Mesendoderm (in vitro differentiated cells): ENCODE measurements around the gene ITPR3. TPM values are rescaled to one million over a fixed set of nuclear protein-coding genes. Genes with fewer than 3 reads are reported as not detected.

Experiments used
- DNase-seq: peaks from one replicate; pipeline ENCODE4 v3.0.0; 2013
- H2AK5ac ChIP-seq: 2 replicates; pipeline ENCODE4 v1.6.1; 2013; ENCODE audit warnings: low read length, inconsistent platforms
- H2BK120ac ChIP-seq: 2 replicates; pipeline ENCODE4 v1.6.1; 2013; ENCODE audit warnings: low read depth, mild to moderate bottlenecking, low read length, moderate library complexity, mixed read lengths
- H2BK15ac ChIP-seq: replicated peaks from 2 replicates; pipeline ENCODE4 v1.6.1; 2013; ENCODE audit warnings: low read depth, mild to moderate bottlenecking, moderate library complexity
- H2BK5ac ChIP-seq: 2 replicates; pipeline ENCODE4 v1.6.1; 2013; ENCODE audit warnings: low read length, inconsistent platforms
- H3K18ac ChIP-seq: 2 replicates; pipeline ENCODE4 v1.6.1; 2013; ENCODE audit warnings: mild to moderate bottlenecking, low read length, mixed read lengths
- H3K23ac ChIP-seq: one replicate; pipeline ENCODE4 v1.6.1; 2013; ENCODE audit warnings: low read length
- H3K27ac ChIP-seq: 2 replicates; pipeline ENCODE4 v1.5.1; 2013; ENCODE audit warnings: low read depth, mild to moderate bottlenecking, inconsistent platforms, low read length, moderate library complexity
- H3K27me3 ChIP-seq: 2 replicates; pipeline ENCODE4 v1.6.1; 2013; ENCODE audit warnings: low read length, control low read depth, mild to moderate bottlenecking, inconsistent platforms; ENCODE audit not compliant: insufficient read depth, poor library complexity
- H3K36me3 ChIP-seq: 2 replicates; pipeline ENCODE4 v1.6.1; 2013; ENCODE audit warnings: low read length, inconsistent platforms; ENCODE audit not compliant: control insufficient read depth, insufficient read depth
- H3K4ac ChIP-seq: one replicate; pipeline ENCODE4 v1.6.1; 2013; ENCODE audit warnings: low read depth, mild to moderate bottlenecking, low read length, moderate library complexity
- H3K4me1 ChIP-seq: 2 replicates; pipeline ENCODE4 v1.6.1; 2013; ENCODE audit warnings: low read depth, low read length, inconsistent platforms; ENCODE audit not compliant: control insufficient read depth
- H3K4me2 ChIP-seq: 2 replicates; pipeline ENCODE4 v1.6.1; 2013; ENCODE audit warnings: low read length
- H3K4me3 ChIP-seq: 2 replicates; pipeline ENCODE4 v1.5.1; 2013; ENCODE audit warnings: mild to moderate bottlenecking, low read length
- H3K56ac ChIP-seq: one replicate; pipeline ENCODE4 v1.6.1; 2013; ENCODE audit warnings: low read length
- H3K79me1 ChIP-seq: 2 replicates; pipeline ENCODE4 v1.6.1; 2013; ENCODE audit warnings: low read length, inconsistent platforms
- H3K79me2 ChIP-seq: 2 replicates; pipeline ENCODE4 v1.6.1; 2013; ENCODE audit warnings: mild to moderate bottlenecking, low read length; ENCODE audit not compliant: control insufficient read depth, insufficient read depth
- H3K9ac ChIP-seq: 2 replicates; pipeline ENCODE4 v1.6.1; 2013; ENCODE audit warnings: low read length, inconsistent platforms
- H4K5ac ChIP-seq: one replicate; pipeline ENCODE4 v1.6.1; 2013; ENCODE audit warnings: low read length
- H4K8ac ChIP-seq: one replicate; pipeline ENCODE4 v1.6.1; 2013; ENCODE audit warnings: low read depth, mild to moderate bottlenecking, control low read depth, low read length, moderate library complexity
- WGBS: extraction: QIAGEN DNeasy Blood & Tissue Kit; methylation state at CpG from one replicate; pipeline ENCODE4 v1.1.7; 2013; ENCODE audit warnings: low lambda C conversion rate, missing lambda C conversion rate; ENCODE audit not compliant: insufficient coverage; ENCODE audit errors: extremely low coverage; 5-methylcytosine and 5-hydroxymethylcytosine counted together
- small RNA-seq: library from polyadenylated mRNA; stranded (forward); fragments of <200 nt; extraction: miRNeasy Mini kit (QIAGEN cat#:217004); gene quantifications from one replicate; pipeline ENCODE3, GENCODE V24; 2013; ENCODE audit not compliant: insufficient read depth

ITPR3 gene

DNA sequence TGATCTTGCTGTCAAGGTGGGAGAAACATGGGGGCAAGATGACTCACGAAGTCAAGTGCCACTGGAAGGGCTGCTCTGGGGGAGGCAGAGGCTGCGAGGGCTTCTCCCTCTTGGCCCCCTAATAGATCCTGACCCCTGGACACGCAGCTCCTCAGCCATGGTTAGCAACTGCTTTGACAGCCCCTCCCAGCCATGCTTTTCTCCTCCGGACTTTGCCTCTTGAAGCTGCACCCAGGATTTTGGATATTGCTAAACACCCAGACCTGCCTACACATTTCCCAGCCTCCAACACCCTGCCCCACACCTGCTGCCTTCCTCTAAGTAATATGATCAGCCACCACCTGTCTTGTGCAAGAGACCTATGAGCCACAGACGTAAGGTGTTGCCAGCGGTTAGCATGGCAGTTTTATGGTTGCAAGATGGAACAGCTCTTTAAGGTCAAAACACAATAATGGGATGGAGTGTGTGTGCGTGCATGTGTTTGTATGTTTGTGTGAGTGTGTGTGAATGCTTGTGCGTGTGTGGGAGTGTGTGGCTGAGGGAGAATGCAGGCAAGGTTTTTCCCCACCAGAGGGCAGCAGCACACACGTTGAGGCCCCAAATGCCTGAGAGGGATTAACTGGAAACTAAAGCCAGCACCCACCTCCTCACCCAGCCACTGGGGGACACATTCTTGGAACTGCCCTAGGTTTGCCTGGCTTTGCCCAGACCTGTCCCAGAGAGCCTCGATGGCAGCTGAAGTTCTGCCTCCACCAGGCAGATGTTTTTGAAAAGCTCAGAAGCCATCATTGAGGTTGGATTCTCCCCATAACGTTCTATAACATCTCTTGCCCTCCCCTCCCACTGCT lies 123.1 kb downstream of the ITPR3 start:
- Histone ChIP-seq H3K23ac (no peak overlapping the region), H3K18ac (peak overlapping the region; percentile 7), H2BK120ac (no peak overlapping the region), H3K36me3 (no peaks in the 10 kb centered on the region), H3K79me1 (no peaks in the 10 kb centered on the region), H2BK5ac (no peak overlapping the region), H4K5ac (no peak overlapping the region), H3K56ac (peak overlapping the region; percentile 56), H3K27ac (no peak overlapping the region), H4K8ac (no peak overlapping the region), H2BK15ac (no peak overlapping the region), H3K27me3 (no peaks in the 10 kb centered on the region), H3K79me2 (no peaks in the 10 kb centered on the region), H3K4me1 (peaks cover 8% of the 10 kb centered on the region), H2AK5ac (no peak overlapping the region), H3K4me3 (no peak overlapping the region), H3K4me2 (no peak overlapping the region), H3K9ac (no peak overlapping the region), H3K4ac (peak overlapping the region; percentile 21)
- DNase-seq = peak; percentile 82
- WGBS = no CpG with 5 or more reads among the region's 11 CpGs

DNA sequence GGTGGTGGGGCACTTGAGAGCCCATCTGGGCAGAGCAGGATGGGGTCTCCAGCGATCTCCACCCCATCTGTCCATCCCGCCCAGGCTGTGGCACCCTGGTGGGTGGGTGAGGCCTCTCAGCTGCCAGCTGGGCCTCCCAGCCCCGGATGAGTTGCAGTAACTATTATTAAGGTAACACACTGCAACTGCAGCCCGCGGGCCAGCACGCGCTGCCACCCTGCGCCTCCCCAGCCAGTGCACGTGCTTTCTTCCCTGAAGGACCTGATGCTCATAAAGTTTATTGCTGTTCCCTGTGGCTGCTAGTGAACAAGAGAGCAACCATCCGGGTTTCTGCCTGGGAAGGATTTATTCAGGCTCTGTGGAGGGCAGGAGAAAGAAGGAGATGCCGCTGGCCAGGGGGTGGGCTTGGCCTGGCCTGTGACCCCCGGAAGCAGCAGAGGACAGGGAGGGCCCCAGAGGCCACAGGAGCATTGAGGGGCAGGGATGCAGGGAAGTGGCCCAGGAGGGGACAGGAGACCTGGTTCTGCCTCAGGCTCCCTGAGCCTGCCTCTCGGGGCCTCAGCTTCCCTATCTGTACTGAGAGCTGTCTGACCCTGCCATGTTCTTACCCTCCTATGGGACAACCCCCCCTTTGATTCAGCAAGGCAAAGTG lies 123.9 kb downstream of the ITPR3 start:
- H4K5ac ChIP-seq = no peak overlapping the region
- H2AK5ac ChIP-seq = no peak overlapping the region
- H3K18ac ChIP-seq = peak overlapping the region; percentile 7
- H3K4me1 ChIP-seq = peaks cover 8% of the 10 kb centered on the region
- H3K27ac ChIP-seq = no peak overlapping the region
- peak overlapping the region; percentile 56 for H3K56ac ChIP-seq
- peak overlapping the region; percentile 5 for H3K9ac ChIP-seq
- no peaks in the 10 kb centered on the region for H3K79me2 ChIP-seq
- no peak overlapping the region for H2BK15ac ChIP-seq
- H2BK5ac ChIP-seq = peak overlapping the region; percentile 15
- H4K8ac ChIP-seq = no peak overlapping the region
- no peak for DNase-seq
- WGBS = no CpG with 5 or more reads among the region's 13 CpGs
- no peak overlapping the region for H3K23ac ChIP-seq
- H3K4me2 ChIP-seq = no peak overlapping the region
- no peaks in the 10 kb centered on the region for H3K79me1 ChIP-seq
- H3K4ac ChIP-seq = peak overlapping the region; percentile 21
- H3K4me3 ChIP-seq = no peak overlapping the region
- H2BK120ac ChIP-seq = no peak overlapping the region
- H3K36me3 ChIP-seq = no peaks in the 10 kb centered on the region
- H3K27me3 ChIP-seq = no peaks in the 10 kb centered on the region

DNA sequence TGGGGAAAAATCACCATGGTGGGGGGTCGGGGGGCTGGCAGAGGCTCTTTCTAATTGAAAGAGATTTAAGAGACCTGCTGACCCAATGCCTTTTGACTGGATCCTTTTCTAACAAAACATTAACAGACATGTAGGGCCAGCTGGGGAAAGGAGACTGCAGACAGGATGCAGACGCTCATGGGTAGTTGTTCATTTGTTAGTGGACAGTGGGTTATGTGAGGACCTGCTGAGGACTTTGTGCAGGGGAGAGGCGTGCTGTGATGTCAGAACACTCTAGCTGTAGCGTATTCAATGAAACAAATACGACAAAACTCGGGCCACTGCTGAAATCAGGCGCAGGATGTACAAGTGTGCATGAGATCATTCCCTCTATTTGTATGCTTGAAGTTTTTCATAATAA lies 124.4 kb downstream of the ITPR3 start:
- H3K4me3 ChIP-seq = no peak overlapping the region
- no peaks in the 10 kb centered on the region for H3K36me3 ChIP-seq
- H2BK120ac ChIP-seq = no peak overlapping the region
- H2BK5ac ChIP-seq = no peak overlapping the region
- no peak overlapping the region for H3K9ac ChIP-seq
- H3K4me2 ChIP-seq = no peak overlapping the region
- WGBS = no CpG with 5 or more reads among the region's 7 CpGs
- H4K5ac ChIP-seq = no peak overlapping the region
- no peak overlapping the region for H3K23ac ChIP-seq
- no peak overlapping the region for H3K4ac ChIP-seq
- no peaks in the 10 kb centered on the region for H3K27me3 ChIP-seq
- H3K79me2 ChIP-seq = no peaks in the 10 kb centered on the region
- no peak overlapping the region for H2BK15ac ChIP-seq
- no peak overlapping the region for H3K18ac ChIP-seq
- no peak overlapping the region for H4K8ac ChIP-seq
- no peak overlapping the region for H2AK5ac ChIP-seq
- no peaks in the 10 kb centered on the region for H3K79me1 ChIP-seq
- no peak for DNase-seq
- H3K27ac ChIP-seq = no peak overlapping the region
- H3K4me1 ChIP-seq = peaks cover 8% of the 10 kb centered on the region
- H3K56ac ChIP-seq = no peak overlapping the region

Small RNAs within 50 kb of the gene (small RNA-seq; reads per million reads assigned to genes)
- not detected for gene MIR3934
